SK-N-SH treated with all-trans-retinoic acid at 6 μM for 48 hours (cell line): Measurements from ENCODE around the gene WWC1.

ENCODE experiments used
- ESRRG ChIP-seq: fragments of 250-450 bp; sonication (Bioruptor Pico); IDR thresholded peaks from 2 replicates; pipeline ENCODE4 v1.6.1; 2021; ENCODE audit warnings: mild to moderate bottlenecking
- GLIS3 ChIP-seq: fragments of 250-450 bp; sonication (Bioruptor Pico); IDR thresholded peaks from 2 replicates; pipeline ENCODE4 v1.5.0; 2020; ENCODE audit warnings: mild to moderate bottlenecking, moderate library complexity
- ISL1 ChIP-seq: fragments of 250-450 bp; sonication (Bioruptor Pico); IDR thresholded peaks from 2 replicates; pipeline ENCODE4 v2.1.2; 2022; ENCODE audit warnings: mild to moderate bottlenecking, moderate library complexity
- OSR1 ChIP-seq: fragments of 250-450 bp; sonication (Bioruptor Pico); IDR thresholded peaks from 2 replicates; pipeline ENCODE4 v1.8.0; 2022; ENCODE audit warnings: moderate library complexity, mild to moderate bottlenecking, inconsistent platforms
- PATZ1 ChIP-seq: fragments of 250-450 bp; sonication (Bioruptor Pico); IDR thresholded peaks from 2 replicates; pipeline ENCODE4 v1.8.0; 2020; ENCODE audit warnings: mild to moderate bottlenecking, moderate library complexity, borderline replicate concordance
- POU6F1 ChIP-seq: fragments of 250-450 bp; sonication (Bioruptor Pico); IDR thresholded peaks from 2 replicates; pipeline ENCODE4 v1.8.0; 2021; ENCODE audit warnings: low read depth, mild to moderate bottlenecking, moderate library complexity, borderline replicate concordance
- PPARA ChIP-seq: fragments of 250-450 bp; sonication (Bioruptor Pico); IDR thresholded peaks from 2 replicates; pipeline ENCODE4 v1.5.0; 2020; ENCODE audit warnings: mild to moderate bottlenecking, borderline replicate concordance
- SNAI2 ChIP-seq: fragments of 250-450 bp; sonication (Bioruptor Pico); IDR thresholded peaks from 2 replicates; pipeline ENCODE4 v1.5.0; 2020; ENCODE audit warnings: mild to moderate bottlenecking, moderate library complexity
- TCF4 ChIP-seq: fragments of 250-450 bp; sonication (Bioruptor Pico); IDR thresholded peaks from 2 replicates; pipeline ENCODE4 v1.8.0; 2021; ENCODE audit warnings: mild to moderate bottlenecking, moderate library complexity, borderline replicate concordance
- TOX ChIP-seq: fragments of 250-450 bp; sonication (Bioruptor Pico); IDR thresholded peaks from 2 replicates; pipeline ENCODE4 v1.8.0; 2021; ENCODE audit warnings: mild to moderate bottlenecking, moderate library complexity, borderline replicate concordance
- ZFP3 ChIP-seq: fragments of 250-450 bp; sonication (Bioruptor Pico); IDR thresholded peaks from 2 replicates; pipeline ENCODE4 v1.5.0; 2020; ENCODE audit warnings: mild to moderate bottlenecking, moderate library complexity
- ZFP30 ChIP-seq: fragments of 450-650 bp; formaldehyde crosslinking; IDR thresholded peaks from 2 replicates; pipeline ENCODE4 v1.5.0; 2022; ENCODE audit warnings: mild to moderate bottlenecking, moderate library complexity
- ZNF565 ChIP-seq: fragments of 450-650 bp; formaldehyde crosslinking; conservative IDR thresholded peaks from 2 replicates; pipeline ENCODE4 v1.5.0; 2020; ENCODE audit warnings: low read depth, mild to moderate bottlenecking, moderate library complexity
- ZNF70 ChIP-seq: fragments of 450-650 bp; formaldehyde crosslinking; IDR thresholded peaks from 2 replicates; pipeline ENCODE4 v1.5.0; 2020; ENCODE audit warnings: mild to moderate bottlenecking, moderate library complexity

GRCh38 chr5:168502563-168503237 is 211.3 kb downstream of the WWC1 start:
- TF ChIP-seq ISL1: no peak
- TF ChIP-seq PATZ1 (CRISPR knock-in tag): no peak
- TF ChIP-seq ZFP30 (CRISPR knock-in tag): no peak
- TF ChIP-seq PPARA (CRISPR knock-in tag): no peak
- TF ChIP-seq GLIS3 (CRISPR knock-in tag): no peak
- TF ChIP-seq ZNF565 (CRISPR knock-in tag): no peak
- no peak for TF ChIP-seq ZNF70 (CRISPR knock-in tag)
- no peak for TF ChIP-seq ESRRG
- TF ChIP-seq POU6F1 (CRISPR knock-in tag): no peak
- no peak for TF ChIP-seq OSR1 (CRISPR knock-in tag)
- no peak for TF ChIP-seq TOX (CRISPR knock-in tag)
- TF ChIP-seq ZFP3: no peak
- peak; percentile 60 for TF ChIP-seq TCF4
- TF ChIP-seq SNAI2: no peak
